Epithelial cell of proximal tubule (primary cell): Measurements from ENCODE around the gene HOXB8. TPM values are rescaled to one million over a fixed set of nuclear protein-coding genes. Genes with fewer than 3 reads are reported as not detected.

Experiments used
- DNase-seq: peaks from one replicate; pipeline ENCODE4 v3.0.0-alpha.2; 2011; ENCODE audit warnings: low read depth
- H3K4me3 ChIP-seq: 2 replicates; pipeline ENCODE4 v1.5.1; 2011; ENCODE audit warnings: low read depth, mild to moderate bottlenecking, low read length
- CTCF ChIP-seq: conservative IDR thresholded peaks from 2 replicates; pipeline ENCODE4 v1.5.1; 2012; ENCODE audit warnings: low read depth, mild to moderate bottlenecking, low read length
- total RNA-seq: library from RNA; depleted of rRNA; stranded (reverse); fragments of >200 nt; gene quantifications from 2 replicates; pipeline ENCODE4 v1.2.3, GENCODE V29; 2015

HOXB8 gene
- total RNA-seq, 1 donor from 2014 or later = 12.7 TPM

GRCh38 chr17:48597528-48597777, 17.6 kb downstream of the HOXB8 start:
- H3K4me3 ChIP-seq = peak overlapping the region; percentile 74
- no peak for DNase-seq
- no peak for TF ChIP-seq CTCF

- no peak for DNase-seq
- no peak for TF ChIP-seq CTCF
- H3K4me3 ChIP-seq = peak overlapping the region; percentile 74
These were observed 18.2 kb downstream of the HOXB8 start for GRCh38 chr17:48596735-48597527.

- TF ChIP-seq CTCF = no peak
- DNase-seq = no peak
- peak overlapping the region; percentile 74 for H3K4me3 ChIP-seq
These were observed 18.9 kb downstream of the HOXB8 start for GRCh38 chr17:48596000-48596734.

- no peak for TF ChIP-seq CTCF
- H3K4me3 ChIP-seq = peak overlapping the region; percentile 74
- no peak for DNase-seq
These were observed 19.7 kb downstream of the HOXB8 start for GRCh38 chr17:48595278-48595999.

GRCh38 chr17:48594538-48595277, 20.4 kb downstream of the HOXB8 start:
- no peak for TF ChIP-seq CTCF
- peak overlapping the region; percentile 74 for H3K4me3 ChIP-seq
- DNase-seq = no peak

GRCh38 chr17:48593840-48594537, 21.1 kb downstream of the HOXB8 start:
- TF ChIP-seq CTCF = peak; percentile 84
- H3K4me3 ChIP-seq = peak overlapping the region; percentile 74
- no peak for DNase-seq
